RWPE1 (cell line): ENCODE measurements around the gene CBLB.
A peak's percentile ranks its signal among the peaks of the same experiment; 100 is the strongest.

Experiments used
- CTCF ChIA-PET: fragments of 350-600 bp; sonication (Branson Sonifier 250); formaldehyde crosslinking; extraction: SDS; loops from one replicate; lab custom pipeline; 2021; lab: Yijun Ruan, JAX
- POLR2A ChIA-PET: fragments of 400-600 bp; formaldehyde crosslinking; extraction: SDS; loops from one replicate; lab custom pipeline; 2020; ENCODE audit warnings: antibody characterized with exemption; ENCODE audit not compliant: low non-redundant PET; lab: Yijun Ruan, JAX
- DNase-seq: peaks from one replicate; pipeline ENCODE4 v3.0.0; 2012; ENCODE audit warnings: low spot score
- H3K27ac ChIP-seq: fragments of 450-650 bp; 2 replicates; pipeline ENCODE4 v1.5.1; 2017
- CTCF ChIP-seq: fragments of 450-650 bp; conservative IDR thresholded peaks from 2 replicates; pipeline ENCODE4 v1.5.1; 2017; ENCODE audit warnings: low read depth, mild to moderate bottlenecking

Gene CBLB

DNA sequence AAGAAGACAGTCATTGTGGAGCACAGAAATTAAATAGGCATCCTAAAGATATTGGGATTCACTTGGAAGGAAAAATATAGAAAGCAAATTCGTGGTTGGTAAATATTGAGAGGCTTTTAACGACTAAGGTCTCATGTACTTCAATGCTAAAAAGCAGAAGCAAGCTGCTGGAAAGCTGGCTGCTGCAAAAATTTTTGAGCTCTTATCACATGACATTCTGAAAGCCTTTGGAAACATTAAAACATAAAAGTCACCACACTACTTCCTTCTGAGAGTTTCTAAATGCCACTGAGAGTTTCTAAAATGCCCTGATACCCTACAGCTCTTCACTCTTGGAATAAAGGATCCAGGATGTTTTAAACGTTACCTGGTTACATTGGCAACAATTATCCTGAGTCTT is 39.0 kb upstream of the CBLB start:
- H3K27ac ChIP-seq = no peak overlapping the region
- CTCF ChIA-PET = no interaction called here
- no peak for DNase-seq
- POLR2A ChIA-PET = no interaction called here
- no peak for TF ChIP-seq CTCF

DNA sequence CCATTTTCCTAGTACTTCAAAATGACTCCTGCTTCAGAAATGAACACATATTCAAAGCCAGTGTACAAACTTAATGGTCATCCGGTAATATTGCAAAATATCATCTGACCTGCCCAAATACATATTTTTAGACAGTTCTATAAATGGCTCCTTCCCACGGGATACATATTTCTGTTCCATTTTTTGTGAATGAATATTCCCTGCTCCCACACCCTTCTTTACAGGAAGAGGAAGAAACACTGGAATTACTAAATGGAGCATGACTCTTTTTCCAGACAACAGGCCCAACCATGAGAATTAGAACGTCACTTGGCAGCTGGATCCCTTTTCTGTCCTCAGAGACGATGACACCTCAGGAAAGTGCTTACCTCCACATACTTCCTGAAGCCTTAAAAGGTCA is 38.0 kb upstream of the CBLB start:
- H3K27ac ChIP-seq = no peak overlapping the region
- DNase-seq = peak; percentile 61
- POLR2A ChIA-PET = no interaction called here
- CTCF ChIA-PET = interaction anchor here (0.5 kb wide), 1 partner anchor 30 kb away, joined by 3 read pairs; no protein-coding TSS in a partner anchor
- TF ChIP-seq CTCF = no peak

GRCh38 chr3:105906345-105906744 is 37.5 kb upstream of the CBLB start:
- ChIA-PET POLR2A (no interaction called here), CTCF (interaction anchor here (0.5 kb wide), 1 partner anchor 29 kb away, joined by 3 read pairs; no protein-coding TSS in a partner anchor)
- TF ChIP-seq CTCF = no peak
- no peak overlapping the region for H3K27ac ChIP-seq
- DNase-seq = no peak

- DNase-seq = no peak
- ChIA-PET POLR2A (no interaction called here), CTCF (interaction anchor here (0.6 kb wide), 1 partner anchor 11 kb away, joined by 3 read pairs; no protein-coding TSS in a partner anchor)
- no peak for TF ChIP-seq CTCF
- H3K27ac ChIP-seq = no peak overlapping the region
These were observed 36.5 kb upstream of the CBLB start for GRCh38 chr3:105905328-105905727.

DNA sequence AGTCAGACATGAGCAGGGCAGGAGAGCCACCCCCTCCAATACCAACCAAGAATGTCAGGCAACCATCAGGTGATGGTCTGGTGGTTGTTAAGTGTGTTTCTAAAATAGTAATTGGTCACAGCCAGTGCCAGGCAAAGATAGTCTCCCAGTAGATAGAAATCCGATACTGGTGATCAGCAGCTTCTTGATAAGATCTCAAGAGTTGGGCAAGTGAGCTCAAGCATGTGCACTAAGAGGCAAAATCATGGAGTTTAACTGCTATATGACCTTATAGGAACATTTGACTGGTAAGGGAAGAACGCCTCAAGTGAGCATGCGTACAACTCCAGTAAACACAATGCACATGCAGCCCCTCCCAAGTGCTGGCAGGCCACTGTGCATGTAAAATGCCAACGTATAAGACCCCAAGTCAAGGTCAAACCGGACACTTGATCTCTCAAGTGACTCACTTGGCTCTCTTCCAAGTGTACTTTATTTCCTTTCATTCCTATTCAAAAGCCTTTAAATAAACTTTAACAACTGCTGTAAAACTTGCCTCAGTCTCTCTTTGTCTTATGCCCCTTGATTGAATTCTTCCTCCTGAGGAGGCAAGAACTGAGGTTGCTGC is 36.0 kb upstream of the CBLB start:
- no peak for DNase-seq
- no peak overlapping the region for H3K27ac ChIP-seq
- ChIA-PET CTCF (no interaction called here), POLR2A (no interaction called here)
- TF ChIP-seq CTCF = no peak

DNA sequence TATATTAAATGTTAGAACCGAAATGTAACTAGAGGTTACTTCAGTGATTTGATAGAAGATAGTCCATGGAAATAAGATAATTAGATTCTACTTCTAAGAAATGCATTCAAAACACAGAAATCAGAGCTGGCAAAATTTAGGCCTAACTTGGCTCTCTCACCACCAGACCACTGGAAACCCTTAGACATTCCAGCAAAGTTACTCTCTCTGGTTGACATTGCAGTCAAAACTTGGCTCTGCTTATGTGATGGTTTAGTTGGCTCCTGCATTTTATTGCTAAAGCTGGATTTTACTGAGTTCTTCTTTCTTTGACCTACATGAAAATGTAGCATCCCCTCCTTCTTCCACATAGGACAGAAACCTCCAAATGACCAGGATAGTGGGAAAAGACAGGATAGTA is 35.4 kb upstream of the CBLB start:
- CTCF ChIA-PET = no interaction called here
- no peak for TF ChIP-seq CTCF
- POLR2A ChIA-PET = no interaction called here
- no peak for DNase-seq
- H3K27ac ChIP-seq = no peak overlapping the region
